ENCODE results near the gene TP63.

- no peak for TF ChIP-seq CTCF (IDR thresholded peaks at IDR 0.05; ENCODE audit: poor library complexity, severe bottlenecking)
- TF ChIP-seq MXI1 (conservative IDR thresholded peaks at IDR 0.05; ENCODE audit: poor library complexity, severe bottlenecking), result no peak
- TF ChIP-seq POLR2AphosphoS5 (IDR thresholded peaks at IDR 0.05), result no peak
Observed at GRCh38 chr3:189781415-189781814, 150.2 kb downstream of the TP63 start.
